GM13977 (cell line): Measurements from ENCODE around the gene ARHGDIB.

Experiments
- DNase-seq: peaks from one replicate; pipeline ENCODE4 v3.0.0; 2012; ENCODE audit warnings: low spot score
- in situ Hi-C: fragments of 300-500 bp; cut with MboI; formaldehyde crosslinking; loops from one replicate; pipeline ENCODE4 v1.12.0; 2022; ENCODE audit warnings: low sequenced_read_pairs, low pct_unique_long_range_greater_than_20kb, mixed read lengths, inconsistent platforms; ENCODE audit not compliant: unreplicated experiment
- TF ChIP-seq, protein P1 (sequence below): IDR thresholded peaks from 2 replicates; pipeline ENCODE4 v1.5.1; 2012; ENCODE audit warnings: mild to moderate bottlenecking, control low read depth; ENCODE audit not compliant: insufficient read depth; ENCODE audit errors: extremely low read depth, missing control alignments

The ARHGDIB gene

GRCh38 chr12:14892726-14893505 lies 68.5 kb downstream of the ARHGDIB start:
- TF ChIP-seq, protein P1, sequence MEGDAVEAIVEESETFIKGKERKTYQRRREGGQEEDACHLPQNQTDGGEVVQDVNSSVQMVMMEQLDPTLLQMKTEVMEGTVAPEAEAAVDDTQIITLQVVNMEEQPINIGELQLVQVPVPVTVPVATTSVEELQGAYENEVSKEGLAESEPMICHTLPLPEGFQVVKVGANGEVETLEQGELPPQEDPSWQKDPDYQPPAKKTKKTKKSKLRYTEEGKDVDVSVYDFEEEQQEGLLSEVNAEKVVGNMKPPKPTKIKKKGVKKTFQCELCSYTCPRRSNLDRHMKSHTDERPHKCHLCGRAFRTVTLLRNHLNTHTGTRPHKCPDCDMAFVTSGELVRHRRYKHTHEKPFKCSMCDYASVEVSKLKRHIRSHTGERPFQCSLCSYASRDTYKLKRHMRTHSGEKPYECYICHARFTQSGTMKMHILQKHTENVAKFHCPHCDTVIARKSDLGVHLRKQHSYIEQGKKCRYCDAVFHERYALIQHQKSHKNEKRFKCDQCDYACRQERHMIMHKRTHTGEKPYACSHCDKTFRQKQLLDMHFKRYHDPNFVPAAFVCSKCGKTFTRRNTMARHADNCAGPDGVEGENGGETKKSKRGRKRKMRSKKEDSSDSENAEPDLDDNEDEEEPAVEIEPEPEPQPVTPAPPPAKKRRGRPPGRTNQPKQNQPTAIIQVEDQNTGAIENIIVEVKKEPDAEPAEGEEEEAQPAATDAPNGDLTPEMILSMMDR = peak; percentile 20
- in situ Hi-C loops = no loop called here
- DNase-seq = no peak
